HG03025 (cell line): ENCODE data around the gene AFF3.

Source experiments
- ATAC-seq: cut with Tn5 transposase; IDR thresholded peaks from one replicate; pipeline ENCODE4 v1.9.1; 2021; ENCODE audit warnings: mild to moderate bottlenecking, moderate library complexity; ENCODE audit not compliant: unreplicated experiment, low FRiP score

The AFF3 gene

DNA sequence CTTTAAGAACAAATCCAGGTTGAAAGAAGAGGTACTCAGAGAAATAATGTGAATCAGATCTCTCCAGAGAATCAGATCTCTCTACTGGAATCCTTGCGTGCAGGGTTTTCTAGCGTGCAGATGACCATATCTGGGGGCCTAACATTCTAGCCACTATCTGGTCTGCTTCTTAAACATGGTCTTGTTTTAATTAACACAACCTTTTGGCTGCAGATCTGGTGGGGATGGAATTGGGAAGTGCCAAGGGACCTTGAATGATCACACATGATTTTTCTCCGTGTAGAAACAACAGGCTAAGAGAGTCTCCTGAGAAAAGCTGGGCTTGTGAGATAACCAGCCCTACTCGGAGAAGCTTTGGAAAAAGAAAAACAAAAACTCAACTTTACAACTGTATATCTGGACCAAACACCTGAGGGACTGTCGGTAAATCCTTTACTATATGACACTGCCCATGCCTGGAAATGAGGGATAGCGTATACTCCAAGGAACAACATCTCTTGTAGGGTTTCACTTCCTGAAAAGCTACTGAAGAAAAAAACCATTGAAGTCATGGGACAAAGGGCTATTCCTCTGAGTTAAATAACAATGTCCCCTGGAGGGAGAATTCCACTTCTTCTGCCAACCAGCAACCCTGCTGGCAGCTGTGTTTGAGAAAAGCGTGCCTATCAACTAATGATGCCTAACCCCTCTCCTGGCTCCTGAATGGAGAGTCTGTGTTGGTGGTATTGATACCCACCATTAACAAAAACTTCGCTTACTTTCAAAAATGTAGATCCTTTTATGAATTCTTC, 481.6 kb downstream of the AFF3 start:
- no peak for ATAC-seq

DNA sequence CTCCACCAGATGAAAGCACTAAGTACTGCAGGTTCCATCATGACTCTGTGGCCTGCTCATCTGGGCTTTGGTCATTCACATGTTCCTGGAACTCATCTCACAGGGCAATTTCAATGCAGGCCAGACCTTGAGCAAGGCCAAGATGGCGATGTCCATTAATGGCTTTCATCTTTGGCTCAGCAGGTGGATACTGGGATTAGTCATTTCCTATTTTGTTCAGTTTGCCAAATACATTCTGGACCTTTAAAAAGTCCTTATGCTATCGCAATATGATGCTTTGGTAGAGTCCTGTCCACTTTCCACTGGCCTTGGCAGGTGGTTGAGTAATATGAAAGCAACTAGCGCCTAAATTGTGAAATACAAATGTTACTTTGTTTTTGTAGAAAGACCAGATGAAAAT, 482.5 kb downstream of the AFF3 start:
- no peak for ATAC-seq

DNA sequence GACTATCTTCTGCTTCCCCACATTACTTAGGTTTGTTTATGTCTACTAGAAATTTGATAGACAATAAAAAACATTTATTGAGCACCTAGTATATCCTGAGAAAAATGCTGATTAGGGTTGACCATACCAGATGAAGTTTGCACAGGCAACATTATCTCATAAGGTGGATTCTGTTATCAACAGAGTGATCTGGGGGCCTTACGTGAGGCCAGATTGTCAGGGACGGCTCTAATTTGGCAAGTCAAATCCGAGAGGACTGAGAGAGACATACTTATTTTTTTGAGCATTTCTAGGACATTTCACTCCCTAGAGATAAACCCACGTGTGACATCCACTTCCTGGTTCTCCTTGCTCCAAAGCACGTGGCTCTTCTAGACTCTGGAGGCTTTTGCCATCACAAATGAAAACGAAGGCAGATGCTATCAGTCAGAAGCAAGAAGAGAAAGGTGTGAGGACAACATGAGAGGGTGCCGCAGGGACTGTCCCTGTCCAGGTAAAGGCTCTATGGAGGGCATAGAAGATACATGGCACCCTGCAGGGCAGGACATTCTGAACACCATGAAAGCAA, 484.6 kb downstream of the AFF3 start:
- no peak for ATAC-seq

DNA sequence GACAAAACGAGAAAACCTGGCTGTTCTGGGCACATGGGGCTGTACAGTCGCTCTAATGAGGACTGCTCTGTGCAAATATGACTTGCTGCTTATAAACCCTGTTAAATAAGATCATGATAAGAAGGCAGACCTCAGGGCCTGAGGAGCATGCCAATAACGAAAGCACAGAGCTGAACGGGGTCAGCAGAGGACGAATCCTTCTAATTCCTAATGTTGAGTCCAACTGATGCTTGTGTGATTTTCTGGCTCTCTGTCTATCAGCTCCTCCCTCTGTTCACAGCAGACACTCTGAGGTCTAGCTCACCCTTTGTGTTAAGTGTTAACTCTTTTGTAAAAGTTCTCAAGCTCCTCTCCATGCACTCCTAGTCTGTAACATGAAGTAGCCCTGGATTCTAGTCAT, 485.4 kb downstream of the AFF3 start:
- no peak for ATAC-seq

DNA sequence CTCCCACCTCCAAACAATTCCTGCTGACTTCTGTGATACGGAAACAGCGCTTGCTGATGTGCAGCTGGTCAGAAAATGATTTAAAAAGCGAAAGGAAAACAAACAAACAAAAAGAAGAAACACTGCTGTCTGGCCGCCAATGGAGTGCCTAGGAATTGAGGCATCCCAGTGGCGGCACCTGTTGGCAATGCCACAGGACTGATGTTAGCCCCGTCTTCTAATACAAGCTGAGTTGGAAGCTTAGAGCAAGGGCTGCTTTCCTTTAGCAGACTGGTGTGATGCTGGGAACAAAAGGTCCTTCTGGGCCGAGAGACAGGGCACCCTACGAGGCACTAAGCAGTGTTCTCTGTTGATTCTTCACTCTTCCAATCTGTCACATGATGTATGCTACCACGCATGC, 489.0 kb downstream of the AFF3 start:
- no peak for ATAC-seq

DNA sequence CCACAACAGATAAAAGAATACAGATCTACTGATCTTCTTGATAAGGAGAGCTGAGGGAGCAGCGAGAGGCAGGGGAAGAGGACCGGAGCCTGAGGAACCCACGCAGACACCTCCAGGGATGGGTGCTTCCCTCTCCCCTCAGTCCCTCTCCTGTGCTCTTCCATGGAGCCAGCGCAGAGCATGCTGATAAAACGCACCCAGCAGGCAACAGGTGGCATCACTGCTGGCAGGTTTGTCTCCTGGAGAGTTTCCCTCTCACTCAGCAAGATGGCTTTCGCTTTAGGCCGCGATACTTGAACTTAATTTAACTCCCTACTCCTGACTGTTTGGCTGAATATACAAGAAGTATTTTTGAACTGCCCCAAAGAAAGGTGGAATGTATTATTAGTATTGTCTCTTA, 489.5 kb downstream of the AFF3 start:
- no peak for ATAC-seq

DNA sequence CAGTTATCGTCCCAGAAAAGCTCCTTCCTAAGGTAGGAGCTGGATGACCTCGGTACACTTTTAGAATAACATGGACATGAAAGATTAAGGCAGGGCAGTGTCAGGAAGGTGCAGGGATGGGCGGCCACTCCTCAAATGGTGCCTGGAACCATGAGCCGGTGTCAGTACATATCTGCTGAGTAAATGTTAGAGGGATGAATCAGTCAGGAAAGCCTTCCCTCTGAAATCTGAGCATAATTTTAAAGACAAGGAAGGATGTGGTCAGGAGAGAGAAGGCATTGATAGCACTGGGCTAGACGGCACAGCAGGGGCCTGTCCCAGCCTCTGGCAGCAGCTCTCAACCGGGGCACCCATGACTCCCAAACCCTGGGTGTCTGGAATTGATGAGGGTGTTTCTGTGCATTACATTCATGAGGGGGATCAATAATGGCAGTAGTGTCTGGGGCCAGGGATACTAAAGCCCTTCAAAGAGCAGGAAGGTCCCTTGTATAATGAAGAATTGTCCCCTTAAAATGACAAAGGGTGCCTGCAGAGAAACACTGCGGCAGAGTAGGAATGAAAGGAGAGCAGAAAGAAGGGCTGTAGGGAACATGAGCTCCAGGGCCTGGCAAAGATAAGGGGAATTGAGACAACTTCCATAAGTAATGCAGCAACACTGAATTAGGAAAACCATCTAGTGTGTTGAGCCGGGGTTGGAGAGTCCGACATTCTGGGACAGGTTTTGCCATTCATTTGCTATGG, 490.3 kb downstream of the AFF3 start:
- ATAC-seq, result no peak

DNA sequence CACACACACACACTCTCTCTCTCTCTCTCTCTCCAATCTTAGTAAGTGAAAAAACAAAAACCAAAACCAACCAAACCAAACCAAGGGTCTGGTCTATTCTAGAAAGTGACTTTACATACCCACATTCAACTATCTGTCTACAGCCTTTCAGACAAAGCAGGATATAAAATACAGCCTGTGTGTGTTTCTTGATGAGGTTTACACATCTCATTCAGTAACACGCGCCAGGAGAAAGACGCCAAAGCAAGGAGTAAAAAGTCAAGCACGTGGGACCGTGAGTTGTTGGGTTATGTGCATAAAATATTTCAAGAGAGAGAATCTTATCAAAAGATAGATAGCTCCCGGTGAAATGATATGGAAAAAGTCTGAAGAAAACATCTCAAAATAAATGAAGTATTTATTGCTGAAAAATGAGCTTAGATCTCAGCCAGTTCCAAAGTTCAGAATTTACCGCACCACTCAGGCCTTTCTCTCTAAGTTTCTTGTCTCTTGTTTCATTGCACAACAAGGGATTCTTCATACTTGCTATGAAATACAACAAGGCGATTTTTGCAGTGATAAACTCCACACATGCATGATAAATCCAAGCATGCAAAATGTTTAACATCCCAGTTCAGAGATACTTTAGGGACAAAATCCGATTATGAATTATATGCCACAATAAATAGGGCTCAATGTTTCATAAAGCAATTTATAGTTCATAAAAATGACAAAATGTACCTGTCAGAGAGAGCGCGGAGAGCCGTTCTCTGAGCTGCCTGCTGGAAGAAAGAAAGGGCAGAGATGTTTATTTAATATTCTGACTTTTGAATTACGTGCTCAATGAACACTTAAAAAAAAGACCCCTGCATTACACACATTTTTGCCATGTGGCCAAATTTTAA, 493.2 kb downstream of the AFF3 start:
- ATAC-seq, result no peak

DNA sequence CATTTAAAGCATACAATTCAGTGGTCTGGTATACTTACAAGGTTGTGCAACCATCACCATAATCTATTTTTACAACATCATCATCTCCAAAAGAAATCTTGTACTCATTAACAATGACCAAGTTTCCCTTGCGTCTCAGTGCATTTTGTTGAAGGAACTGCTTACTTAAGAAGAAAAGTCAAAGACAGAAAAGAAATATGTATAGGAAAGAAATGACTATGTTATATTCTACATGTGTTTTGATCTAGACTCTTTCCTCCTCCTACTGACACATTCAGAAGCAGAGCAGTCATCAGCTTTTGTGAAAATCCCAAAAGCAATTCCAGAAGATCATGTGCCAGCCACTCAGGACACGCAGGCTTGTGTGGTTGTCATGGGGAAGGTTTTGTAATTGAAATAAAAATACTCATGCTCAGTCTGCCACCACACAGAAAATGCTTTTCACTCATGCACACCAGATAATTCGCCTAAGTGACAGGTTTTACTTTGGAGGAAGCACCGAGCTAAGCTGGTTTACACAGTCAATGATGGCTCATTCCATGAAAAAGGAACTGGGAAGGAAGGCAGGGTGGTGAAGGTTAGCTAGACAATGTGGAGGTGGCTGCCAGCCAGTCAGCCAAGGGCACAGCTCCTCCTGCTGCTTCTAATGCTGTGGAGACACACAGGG, 494.1 kb downstream of the AFF3 start:
- ATAC-seq, result no peak

DNA sequence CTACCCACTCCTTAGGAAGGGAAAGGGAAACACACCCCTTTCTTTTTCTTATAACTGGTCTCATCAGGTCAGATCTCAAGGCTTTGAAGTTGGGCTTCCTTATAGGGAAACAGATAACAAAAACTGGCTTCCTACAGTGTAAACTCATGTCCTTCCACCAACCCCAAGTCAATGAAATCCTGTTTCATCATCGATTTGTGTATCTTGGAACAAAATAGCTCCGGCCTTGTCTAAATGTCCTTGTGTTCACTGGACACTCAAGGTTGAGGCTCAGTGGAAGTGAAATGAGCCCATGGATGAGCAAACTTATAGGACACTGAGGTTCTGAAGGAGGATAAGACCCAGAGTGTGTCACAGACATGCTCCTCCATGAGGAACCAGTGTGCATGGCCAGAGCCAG, 496.4 kb downstream of the AFF3 start:
- ATAC-seq, result no peak

DNA sequence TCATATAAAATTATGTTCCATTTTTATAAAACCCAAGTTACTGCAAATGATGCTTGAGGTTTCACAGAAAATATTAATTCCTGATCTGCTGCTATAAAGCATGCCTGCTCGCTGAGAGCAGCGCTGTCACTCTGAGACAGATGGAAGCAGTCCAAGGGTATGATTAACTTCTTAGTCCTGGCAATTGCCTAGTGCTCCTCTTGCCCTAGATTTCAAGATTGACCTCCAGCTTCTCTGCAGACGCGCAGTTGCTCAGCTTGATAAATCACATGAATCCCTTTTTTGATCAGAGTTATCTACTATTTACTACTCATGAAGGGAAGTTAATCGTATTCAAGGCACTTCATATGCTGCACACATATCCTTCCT, 498.0 kb downstream of the AFF3 start:
- no peak for ATAC-seq

DNA sequence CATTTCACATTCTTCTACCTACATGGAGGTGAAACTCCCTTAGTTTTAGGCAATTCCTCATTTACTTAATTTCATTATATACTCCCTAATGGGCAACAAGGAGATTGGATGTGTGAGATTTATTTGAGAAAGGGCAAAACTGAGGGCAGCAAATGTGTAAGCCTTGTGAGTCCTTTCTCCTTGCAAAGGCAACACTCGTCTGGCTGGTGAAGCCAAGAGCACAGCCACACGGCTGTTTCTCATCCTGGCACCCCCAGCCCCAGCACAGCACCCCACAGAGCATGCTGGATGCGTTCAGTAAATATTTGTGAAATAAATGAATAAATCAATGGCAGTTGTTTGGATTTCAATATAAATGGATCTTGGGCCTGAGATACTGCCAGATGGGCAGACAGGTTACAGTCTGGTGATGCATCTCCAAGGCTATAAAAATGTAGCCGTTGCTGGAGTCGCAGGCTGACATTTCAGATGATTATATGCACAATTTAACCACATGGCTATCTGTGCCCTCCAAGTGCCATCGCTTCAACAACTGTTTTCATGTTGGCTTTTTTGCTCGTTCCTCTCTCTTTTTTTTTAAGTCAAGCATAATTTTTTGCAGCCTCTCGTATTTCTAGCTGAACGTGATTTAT, 498.5 kb downstream of the AFF3 start:
- ATAC-seq, result no peak

DNA sequence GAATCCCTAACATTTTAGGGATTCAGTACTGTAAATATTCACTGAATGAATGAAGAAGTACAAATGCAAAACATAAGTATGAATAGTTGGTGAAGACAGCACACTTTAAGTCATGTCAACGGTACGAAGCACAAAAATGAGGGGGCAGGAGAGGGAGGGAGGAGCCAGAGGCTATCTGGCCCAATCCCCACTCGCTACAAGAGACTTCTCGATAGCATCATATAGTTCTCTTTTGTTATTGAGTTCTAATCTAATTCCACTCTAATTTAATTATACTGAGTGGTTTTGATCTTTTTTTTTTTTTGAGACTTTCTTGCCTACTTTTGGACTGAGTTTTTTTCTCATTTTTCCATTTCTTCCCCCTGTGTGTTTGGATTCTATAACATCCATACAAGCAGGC, 500.4 kb downstream of the AFF3 start:
- ATAC-seq, result no peak

DNA sequence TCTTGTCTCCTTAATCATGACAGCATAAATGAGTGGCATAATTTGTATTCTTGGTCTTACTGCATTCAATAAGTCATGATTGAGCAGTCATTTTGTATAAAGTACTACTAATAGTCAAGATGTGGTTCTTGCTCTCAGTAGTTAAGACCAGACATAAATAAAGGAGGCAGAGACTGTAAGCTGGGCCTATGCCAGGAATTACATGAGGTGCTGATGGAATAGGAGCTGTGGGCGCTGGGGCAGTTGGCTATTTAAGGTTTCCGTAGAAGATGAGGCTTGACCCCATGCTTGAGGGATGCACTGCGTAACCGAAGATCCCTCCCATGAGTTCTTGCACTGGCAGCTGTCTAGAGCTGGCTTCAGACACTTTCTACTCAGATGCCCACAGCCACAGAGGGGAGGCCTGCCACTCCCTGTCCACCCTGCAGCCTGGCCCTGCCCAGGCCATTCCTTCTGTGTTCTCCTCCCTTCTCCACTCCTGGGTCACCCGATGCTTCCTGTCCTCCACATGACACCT, 501.7 kb downstream of the AFF3 start:
- no peak for ATAC-seq

DNA sequence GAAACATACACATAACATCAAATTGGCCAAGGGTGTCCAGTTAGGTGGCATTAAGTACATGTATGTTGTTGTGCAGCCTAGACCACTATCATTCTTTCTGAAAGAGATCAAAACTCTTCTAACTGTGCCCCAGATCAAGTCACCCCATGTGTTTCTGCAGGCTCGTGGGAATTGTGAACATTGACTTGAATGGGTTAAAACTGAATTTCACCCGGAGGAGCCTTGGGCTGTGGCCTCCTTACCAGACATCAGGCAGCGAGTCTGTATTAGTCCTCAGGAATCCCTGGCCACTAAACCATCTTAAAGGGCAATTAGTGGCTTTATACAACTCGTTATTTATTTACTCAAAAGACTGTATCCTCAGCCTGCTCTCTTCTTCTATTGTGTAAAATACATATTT, 503.6 kb downstream of the AFF3 start:
- ATAC-seq, result no peak

DNA sequence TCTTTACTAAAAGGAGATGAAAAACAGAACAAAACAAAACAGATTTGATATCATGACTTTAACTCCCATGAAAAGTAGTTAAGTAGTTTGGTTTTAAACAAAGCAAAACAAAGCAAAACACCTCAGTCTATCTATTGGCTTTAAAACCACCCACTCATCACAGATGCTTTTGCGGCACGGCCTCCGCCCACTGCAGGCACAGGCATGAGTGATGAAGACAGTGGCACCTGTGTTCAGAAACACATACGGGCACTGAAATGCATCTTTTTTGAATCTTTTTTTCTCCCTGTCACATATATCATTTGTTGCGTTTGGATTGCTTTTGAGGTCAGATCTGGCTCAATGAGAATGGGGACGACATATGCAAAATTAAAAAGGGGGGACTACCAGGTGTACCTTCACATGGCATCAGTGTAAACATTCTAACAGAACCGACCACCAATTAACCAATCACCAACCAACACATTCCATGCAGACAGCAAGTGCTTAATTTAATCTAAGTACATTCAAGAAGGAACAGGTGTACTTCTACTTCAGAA, 505.2 kb downstream of the AFF3 start:
- no peak for ATAC-seq

DNA sequence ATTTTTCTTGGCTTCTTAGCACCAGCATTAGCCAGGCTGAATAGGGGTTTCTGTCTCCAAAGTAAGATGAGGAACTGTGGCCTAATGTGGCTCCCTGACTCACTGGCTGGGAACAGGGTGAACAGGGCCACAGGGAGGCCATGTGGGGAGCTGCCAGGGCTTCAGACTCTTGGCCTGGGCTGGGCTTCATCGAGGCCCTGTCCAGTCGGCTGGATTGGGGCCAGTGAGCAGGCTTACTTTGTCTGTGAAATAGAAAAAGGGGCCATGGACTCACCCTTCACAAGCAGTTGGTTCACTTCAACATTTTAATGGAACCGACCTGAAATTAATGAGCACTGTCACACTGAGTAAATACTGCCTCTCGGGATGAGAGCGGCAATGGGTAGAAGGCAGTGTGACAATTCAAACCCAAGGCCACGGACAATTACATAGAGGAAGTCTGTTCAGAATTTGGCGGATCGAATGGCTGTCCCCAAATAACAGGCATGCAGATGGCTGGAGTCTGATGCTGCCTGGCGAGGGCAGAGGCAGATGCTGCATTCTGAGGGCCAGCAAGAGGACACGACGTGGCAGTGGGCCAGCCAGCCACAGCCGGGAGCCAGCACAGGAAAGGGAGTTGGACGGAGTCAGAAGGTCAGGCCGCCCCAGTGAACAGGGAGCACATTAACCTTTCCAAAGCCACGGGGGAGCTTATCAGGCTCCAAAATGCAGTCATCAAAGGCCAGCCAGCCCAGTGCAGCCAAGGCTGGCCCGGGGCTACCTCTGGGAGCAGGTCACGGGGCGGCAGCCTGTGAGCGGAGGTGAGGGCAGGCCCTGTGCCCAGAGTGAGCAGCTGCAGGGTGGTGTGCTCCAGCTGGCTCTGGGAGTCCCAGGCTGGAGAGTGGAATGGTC, 506.0 kb downstream of the AFF3 start:
- no peak for ATAC-seq

DNA sequence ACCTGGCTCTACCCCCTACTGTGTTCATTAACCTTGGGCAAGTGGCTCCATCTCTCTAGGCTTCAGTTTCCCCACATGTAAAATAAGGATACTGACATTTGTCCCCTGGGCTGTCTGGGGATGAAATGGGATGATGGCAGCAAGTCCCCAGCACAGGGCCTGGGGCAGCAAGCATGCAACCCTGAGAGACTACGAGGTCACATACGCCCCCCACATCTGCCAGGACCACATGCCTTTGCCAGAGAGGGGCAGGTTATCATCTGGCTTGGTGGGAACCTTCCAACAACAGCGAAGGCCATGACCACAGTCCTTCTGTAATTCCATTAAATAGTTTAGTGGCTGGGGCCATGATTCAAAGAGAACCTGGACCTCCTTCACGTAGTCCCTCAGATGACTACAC, 506.7 kb downstream of the AFF3 start:
- ATAC-seq, result no peak
